Transverse colon (tissue), 4 donors: Measurements from ENCODE around the gene FAM210A. TPM values are rescaled to one million over a fixed set of nuclear protein-coding genes. Genes with fewer than 3 reads are reported as not detected.

Experiments
- DNase-seq: peaks from one replicate; pipeline ENCODE4 v3.0.0-alpha.2; 2019
- H3K27ac ChIP-seq, 4 donors: fragments of 200-600 bp; sonication (generic); 2 replicates each; pipeline ENCODE4 v1.5.1; 2016 to 2018; ENCODE audit warnings: inconsistent platforms in 4 of 4
- H3K27me3 ChIP-seq: fragments of 200-600 bp; sonication (generic); 2 replicates; pipeline ENCODE4 v1.5.1; 2017; ENCODE audit warnings: inconsistent platforms
- H3K36me3 ChIP-seq, 4 donors: fragments of 200-600 bp; sonication (generic); 2 replicates each; pipeline ENCODE4 v1.5.1; 2017 to 2019; ENCODE audit warnings: inconsistent platforms in 4 of 4
- H3K4me1 ChIP-seq, 4 donors: fragments of 200-600 bp; sonication (generic); 2 replicates each; pipeline ENCODE4 v1.5.1; 2017 to 2020; ENCODE audit warnings: inconsistent platforms in 4 of 4
- H3K4me3 ChIP-seq, 4 donors: fragments of 200-600 bp; sonication (generic); 1 replicate in 1 of 4; 2 replicates in 3 of 4; pipeline versions ENCODE4 v1.5.1 to v1.6.1; 2017 to 2019; ENCODE audit warnings: inconsistent platforms in 4 of 4
- H3K9me3 ChIP-seq, 2 donors: fragments of 200-600 bp; sonication (generic); 2 replicates each; pipeline ENCODE4 v1.5.1; 2017 to 2019; ENCODE audit warnings: inconsistent platforms in 2 of 2
- EP300 ChIP-seq: sonication (generic); formaldehyde crosslinking; IDR thresholded peaks from one replicate; pipeline ENCODE4 v1.6.1; 2017; ENCODE audit warnings: antibody characterized with exemption, low read depth
- POLR2A ChIP-seq: fragments of 450-650 bp; IDR thresholded peaks from one replicate; pipeline ENCODE4 v1.6.1; 2016; ENCODE audit warnings: antibody characterized with exemption, mild to moderate bottlenecking, moderate library complexity
- POLR2AphosphoS5 ChIP-seq, 3 donors: sonication (generic); formaldehyde crosslinking; IDR thresholded peaks; one replicate each; pipeline ENCODE4 v1.6.1; 2016; ENCODE audit warnings: antibody characterized with exemption in 3 of 3
- WGBS, 2 donors: methylation state at CpG; one replicate each; pipeline ENCODE4 v1.1.5; 2018; ENCODE audit warnings: low coverage in 1 of 2; 5-methylcytosine and 5-hydroxymethylcytosine counted together
- in situ Hi-C, 4 donors: fragments of 200-750 bp; cut with MboI; loops; one replicate each; pipeline versions ENCODE4 v1.15.0 to v1.15.1; 2017; ENCODE audit warnings: low sequenced_read_pairs in 3 of 4, low pct_ligation_motif_present in 1 of 4, low pct_unique_long_range_greater_than_20kb in 1 of 4
- intact Hi-C: fragments of 100-400 bp; cut with DNase I; formaldehyde crosslinking; loops from one replicate; pipeline ENCODE4 v1.15.1; 2023; ENCODE audit warnings: low total_unique reads
- small RNA-seq, 4 donors: library from RNA; depleted of rRNA; stranded (forward); fragments of <200 nt; gene quantifications; one replicate each; pipeline ENCODE3, GENCODE V24; 2016
- total RNA-seq, 4 donors: library from RNA; depleted of rRNA; stranded (reverse); fragments of >200 nt; gene quantifications; one replicate each; pipeline ENCODE4 v1.1.0, GENCODE V29; 2016
- TF ChIP-seq, protein P1 (sequence below), 5 experiments: fragments of 200-600 bp in 3 of 5; fragments of 450-650 bp in 2 of 5; sonication (generic) in 3 of 5; IDR thresholded peaks; 1 replicate in 2 of 5; 2 replicates in 3 of 5; pipeline ENCODE4 v1.5.1; 2016 to 2017; ENCODE audit warnings: antibody characterized with exemption in 5 of 5, inconsistent platforms in 3 of 5, mild to moderate bottlenecking in 2 of 5, moderate library complexity in 1 of 5

The FAM210A gene
- total RNA-seq, 4 donors from 2014 or later, result 0.80 to 12.2 (median 10.2) TPM

DNA sequence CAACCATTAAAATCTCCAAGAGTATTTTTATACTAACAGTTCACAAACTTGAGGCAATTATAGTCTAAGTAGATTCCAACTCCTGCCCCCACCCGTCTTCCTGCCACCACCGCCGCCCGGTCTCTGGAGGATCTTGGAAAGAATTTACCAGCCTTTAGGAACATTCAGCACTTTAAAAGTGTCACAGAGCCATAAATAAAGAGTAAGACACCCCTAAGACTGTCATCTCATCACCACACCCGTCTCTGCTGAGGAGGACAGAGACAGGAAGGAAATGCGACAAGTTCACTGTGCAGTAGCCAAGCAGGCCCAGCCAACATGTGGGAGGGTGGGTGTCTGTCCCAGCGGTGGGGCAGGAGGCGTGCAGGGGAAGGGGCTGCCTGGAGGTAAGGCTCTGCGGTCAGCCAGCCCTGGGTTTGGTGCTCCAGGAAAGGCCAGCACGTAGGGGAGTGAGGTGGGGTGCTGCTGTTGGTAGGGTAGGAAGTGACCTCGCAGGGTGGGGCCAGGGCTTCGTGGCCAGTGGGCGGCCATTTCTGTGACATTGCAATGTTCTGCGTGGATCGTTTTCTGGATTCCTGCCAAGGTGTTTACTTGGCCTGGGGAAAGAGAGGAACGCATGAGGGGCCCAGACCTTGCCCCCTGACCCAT lies 111.6 kb downstream of the FAM210A start:
- WGBS, 2 donors, result 71 to 80% methylated on average over 1 to 16 of the region's 16 CpGs
- intact Hi-C loops (no loop called here), in situ Hi-C loops (no loop called here)
- DNase-seq, result no peak
- Histone ChIP-seq H3K27ac (peak overlapping the region; percentile 6 to 55 (median 36)), H3K9me3 (no peaks in the 10 kb centered on the region), H3K27me3 (no peaks in the 10 kb centered on the region), H3K36me3 (no peaks in the 10 kb centered on the region), H3K4me3 (no peak overlapping the region), H3K4me1 (peaks cover 5 to 30% (median 12%) of the 10 kb centered on the region in 4 donors)
- TF ChIP-seq POLR2AphosphoS5 (IDR thresholded peaks at IDR 0.05) (no peak), POLR2A (no peak), EP300 (no peak)
- TF ChIP-seq, protein P1, sequence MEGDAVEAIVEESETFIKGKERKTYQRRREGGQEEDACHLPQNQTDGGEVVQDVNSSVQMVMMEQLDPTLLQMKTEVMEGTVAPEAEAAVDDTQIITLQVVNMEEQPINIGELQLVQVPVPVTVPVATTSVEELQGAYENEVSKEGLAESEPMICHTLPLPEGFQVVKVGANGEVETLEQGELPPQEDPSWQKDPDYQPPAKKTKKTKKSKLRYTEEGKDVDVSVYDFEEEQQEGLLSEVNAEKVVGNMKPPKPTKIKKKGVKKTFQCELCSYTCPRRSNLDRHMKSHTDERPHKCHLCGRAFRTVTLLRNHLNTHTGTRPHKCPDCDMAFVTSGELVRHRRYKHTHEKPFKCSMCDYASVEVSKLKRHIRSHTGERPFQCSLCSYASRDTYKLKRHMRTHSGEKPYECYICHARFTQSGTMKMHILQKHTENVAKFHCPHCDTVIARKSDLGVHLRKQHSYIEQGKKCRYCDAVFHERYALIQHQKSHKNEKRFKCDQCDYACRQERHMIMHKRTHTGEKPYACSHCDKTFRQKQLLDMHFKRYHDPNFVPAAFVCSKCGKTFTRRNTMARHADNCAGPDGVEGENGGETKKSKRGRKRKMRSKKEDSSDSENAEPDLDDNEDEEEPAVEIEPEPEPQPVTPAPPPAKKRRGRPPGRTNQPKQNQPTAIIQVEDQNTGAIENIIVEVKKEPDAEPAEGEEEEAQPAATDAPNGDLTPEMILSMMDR (IDR thresholded peaks at IDR 0.05), result no peak

DNA sequence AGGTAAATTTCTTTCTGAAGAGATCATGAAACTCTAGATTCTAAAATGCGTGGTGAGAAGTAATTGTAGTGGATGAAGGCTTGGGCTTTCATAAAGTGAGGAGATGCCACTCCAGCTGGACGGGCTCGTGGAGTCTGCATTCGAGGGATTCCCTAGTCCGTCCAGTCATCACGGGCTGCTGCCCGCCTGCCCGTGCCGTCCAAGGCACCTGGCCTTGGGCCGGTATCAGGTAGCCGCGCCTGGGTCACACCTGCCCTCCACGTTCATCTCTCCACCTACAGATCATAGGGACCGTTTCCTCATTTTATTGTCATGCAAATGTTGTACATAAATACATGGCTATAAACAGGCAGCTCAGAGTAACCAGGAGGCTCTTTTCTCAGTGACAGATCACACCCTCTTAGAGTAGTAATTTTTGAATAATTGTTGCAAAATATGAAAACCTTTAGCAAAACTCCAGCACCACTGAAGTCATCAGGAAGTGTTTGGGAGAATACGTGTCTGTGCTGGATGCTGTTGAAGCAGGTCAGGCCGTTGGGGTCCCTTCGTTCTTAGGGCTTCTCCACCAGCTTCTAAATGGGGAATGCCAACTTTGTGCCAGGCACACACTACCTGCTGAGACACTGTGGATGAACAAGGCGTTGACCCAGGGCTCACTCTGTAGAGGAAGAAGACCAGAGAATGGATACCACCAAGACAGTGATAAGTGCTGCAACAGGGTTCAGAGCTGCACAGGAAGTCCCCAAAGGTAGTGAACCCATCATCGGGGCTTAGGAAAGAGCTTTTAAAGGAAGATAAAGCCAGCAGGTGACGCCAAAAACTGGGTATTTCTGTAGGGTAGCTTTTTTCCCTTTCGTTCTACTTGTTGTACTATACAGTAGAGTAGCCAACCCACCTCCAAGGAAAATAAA lies 112.5 kb downstream of the FAM210A start:
- H3K27ac ChIP-seq, result peak overlapping the region in 2 of 4 donors; percentile 31 to 55
- intact Hi-C loops, result no loop called here
- H3K4me1 ChIP-seq, result peaks cover 5 to 30% (median 12%) of the 10 kb centered on the region in 4 donors
- whole genome bisulfite sequencing, 2 donors, result 51 to 63% methylated on average over 3 to 21 of the region's 21 CpGs
- H3K9me3 ChIP-seq, result no peaks in the 10 kb centered on the region
- no peaks in the 10 kb centered on the region for H3K36me3 ChIP-seq
- in situ Hi-C loops, result no loop called here
- no peak overlapping the region for H3K4me3 ChIP-seq
- TF ChIP-seq EP300, result no peak
- no peak for TF ChIP-seq POLR2A
- TF ChIP-seq POLR2AphosphoS5 (IDR thresholded peaks at IDR 0.05), result no peak
- TF ChIP-seq, protein P1 (IDR thresholded peaks at IDR 0.05), result no peak
- H3K27me3 ChIP-seq, result no peaks in the 10 kb centered on the region
- DNase-seq, result no peak

Small RNAs within 50 kb of the gene (small RNA-seq; reads per million reads assigned to genes)
- gene AP001525.1 (0 reads per million in 4 donors), gene RN7SL362P (0 reads per million in 4 donors)

Other genes starting within 250 kb of the FAM210A start
- 10 to 100 TPM; 10.9 to 15.2 (median 13.0) TPM for gene RNMT, start 115 bp upstream of the FAM210A start, total RNA-seq
- gene MC5R, start 97.6 kb upstream of the FAM210A start, total RNA-seq, result not detected
- gene MC2R, start 189.0 kb upstream of the FAM210A start, total RNA-seq, result not detected